SK-N-MC (cell line): Measurements from ENCODE around the gene SPATA25.

Experiments used
- EZH2 ChIP-seq: fragments of 200-600 bp; sonication (generic); IDR thresholded peaks from one replicate; pipeline ENCODE4 v1.6.1; 2017; ENCODE audit warnings: antibody characterized with exemption
- POLR2AphosphoS5 ChIP-seq: IDR thresholded peaks from 2 replicates; pipeline ENCODE4 v1.6.1; 2012; ENCODE audit warnings: mild to moderate bottlenecking, low read depth, low read length, borderline replicate concordance

DNA sequence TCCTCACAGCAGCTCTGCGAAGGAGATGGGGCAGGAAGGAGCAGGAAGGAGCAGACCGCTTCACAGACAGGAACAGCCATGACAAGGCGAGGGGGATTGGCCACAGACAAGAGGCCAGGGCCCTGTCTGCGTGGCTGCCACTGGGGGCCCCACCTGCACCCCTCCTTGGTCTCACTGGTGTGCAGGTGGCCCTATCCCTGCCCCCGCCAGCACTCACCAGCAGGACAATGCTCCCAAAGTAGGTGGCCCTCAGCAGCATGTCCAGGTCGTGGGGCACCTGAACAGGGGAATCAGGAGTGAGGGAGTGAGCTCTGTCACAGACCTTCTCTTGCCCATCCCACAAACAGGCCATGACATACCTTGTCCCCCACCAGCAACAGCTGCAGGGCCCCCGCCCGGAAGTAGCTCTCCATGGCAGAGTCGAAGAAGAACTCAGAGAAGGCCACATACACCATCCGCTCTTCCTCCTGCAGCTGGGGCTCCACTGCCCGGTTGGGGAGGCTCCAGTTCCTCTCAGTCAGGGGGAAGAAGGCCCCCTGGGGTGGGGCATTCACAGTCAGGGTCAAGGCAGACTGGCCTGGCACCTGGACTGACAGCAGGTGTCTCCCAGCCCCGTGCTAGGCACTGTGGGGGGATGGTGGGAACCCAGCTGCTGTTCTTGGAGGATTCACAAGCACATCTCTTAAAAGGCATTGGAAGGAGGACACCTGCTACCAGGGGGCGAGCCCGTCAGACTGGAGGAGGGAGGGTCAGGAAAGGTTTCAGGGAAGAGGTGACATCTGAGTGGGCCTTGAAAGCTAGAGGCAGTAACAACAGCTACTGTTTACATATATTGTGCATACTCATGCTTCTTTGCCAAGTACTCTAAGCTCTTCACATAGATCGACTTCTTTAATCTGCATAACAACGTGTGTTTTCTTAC lies 17.4 kb upstream of the SPATA25 start:
- TF ChIP-seq POLR2AphosphoS5 (no peak), EZH2 (no peak)
